ENCODE measurements around the gene RGS7.

The RGS7 gene

GRCh38 chr1:241113557-241113956, 243.4 kb downstream of the RGS7 start:
- no peak for TF ChIP-seq CTCF (IDR thresholded peaks at IDR 0.05; ENCODE audit: low read depth, low read length, missing control alignments)
- DNase-seq (ENCODE audit: extremely low read depth, low read depth), result no peak

GRCh38 chr1:241109039-241109438, 248.0 kb downstream of the RGS7 start:
- no peak for DNase-seq (ENCODE audit: extremely low read depth, low read depth)
- TF ChIP-seq CTCF (IDR thresholded peaks at IDR 0.05; ENCODE audit: low read depth, low read length, missing control alignments), result no peak
- H3K4me3 ChIP-seq (replicated peaks; ENCODE audit: low read depth, low read length), result no peak overlapping the region

More at GRCh38 chr1:241113557-241113956, 243.4 kb downstream of the RGS7 start:
- no peak overlapping the region for H3K4me3 ChIP-seq (replicated peaks; ENCODE audit: low read depth, low read length)

DNA sequence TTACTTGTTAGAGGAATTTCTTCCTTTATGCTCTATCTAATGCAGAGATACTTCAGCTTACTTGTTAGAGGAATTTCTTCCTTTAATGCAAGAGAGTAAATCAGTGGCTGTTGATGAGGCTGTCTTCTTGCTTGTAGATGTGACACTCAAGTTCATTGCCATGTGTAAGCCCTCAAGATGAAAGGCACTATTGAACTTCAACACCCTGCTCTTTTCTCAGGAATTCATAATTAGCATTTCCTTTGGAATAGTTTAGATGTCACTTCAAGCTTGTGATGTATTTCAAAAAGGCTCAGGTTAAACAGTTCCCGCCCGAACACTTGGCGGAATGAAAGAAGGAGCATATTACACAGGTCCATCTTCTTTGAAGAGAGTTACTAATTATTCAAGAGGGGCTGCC, 251.9 kb downstream of the RGS7 start:
- no peak for DNase-seq (ENCODE audit: extremely low read depth, low read depth)
- no peak for TF ChIP-seq CTCF (IDR thresholded peaks at IDR 0.05; ENCODE audit: low read depth, low read length, missing control alignments)
- no peak overlapping the region for H3K4me3 ChIP-seq (replicated peaks; ENCODE audit: low read depth, low read length)

GRCh38 chr1:241102664-241103063, 254.3 kb downstream of the RGS7 start:
- DNase-seq (ENCODE audit: extremely low read depth, low read depth), result no peak
- TF ChIP-seq CTCF (IDR thresholded peaks at IDR 0.05; ENCODE audit: low read depth, low read length, missing control alignments), result no peak

DNA sequence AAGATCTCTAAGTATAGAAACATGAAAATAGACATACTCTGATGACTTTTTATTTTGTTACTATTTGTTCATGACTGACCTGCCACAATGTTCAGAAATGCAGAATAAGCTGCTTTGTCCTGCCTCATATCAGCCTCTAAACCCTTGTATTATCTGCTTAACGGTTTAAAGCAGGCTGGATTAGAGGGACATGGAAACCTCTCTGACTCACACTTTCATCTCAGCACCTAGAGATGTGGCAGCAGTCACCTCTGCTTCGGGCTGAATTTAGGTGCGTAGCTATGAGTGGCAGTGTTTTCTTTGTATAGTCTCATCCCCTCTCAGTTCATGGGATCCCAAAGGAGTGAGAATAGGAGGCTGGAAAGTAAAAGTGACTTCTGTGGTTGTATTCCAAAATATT, 255.4 kb downstream of the RGS7 start:
- no peak overlapping the region for H3K4me3 ChIP-seq (replicated peaks; ENCODE audit: low read depth, low read length)
- DNase-seq (ENCODE audit: extremely low read depth, low read depth), result no peak
- no peak for TF ChIP-seq CTCF (IDR thresholded peaks at IDR 0.05; ENCODE audit: low read depth, low read length, missing control alignments)

More at GRCh38 chr1:241102664-241103063, 254.3 kb downstream of the RGS7 start:
- H3K4me3 ChIP-seq (replicated peaks; ENCODE audit: low read depth, low read length), result no peak overlapping the region

DNA sequence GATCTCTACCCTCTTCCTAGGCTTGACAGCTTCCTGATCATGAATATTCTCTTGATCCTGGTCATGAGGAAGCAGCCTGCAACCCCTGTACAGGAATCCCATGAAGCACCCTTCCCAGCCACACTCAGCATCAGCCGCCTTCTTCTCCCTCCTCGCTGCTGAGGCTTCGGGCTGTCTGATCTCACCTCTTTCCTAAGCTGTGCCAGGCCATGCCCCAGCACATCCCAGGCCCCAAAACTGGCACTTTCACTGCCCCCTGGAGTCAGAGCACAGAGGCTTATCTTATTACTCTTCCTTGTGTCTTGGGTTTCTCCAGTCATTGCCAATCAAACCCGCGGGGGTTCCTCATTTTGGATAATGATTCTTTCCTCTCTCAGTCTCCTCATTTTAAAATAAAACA, 259.5 kb downstream of the RGS7 start:
- H3K4me3 ChIP-seq (replicated peaks; ENCODE audit: low read depth, low read length), result no peak overlapping the region
- no peak for DNase-seq (ENCODE audit: extremely low read depth, low read depth)
- no peak for TF ChIP-seq CTCF (IDR thresholded peaks at IDR 0.05; ENCODE audit: low read depth, low read length, missing control alignments)

- no peak for DNase-seq (ENCODE audit: extremely low read depth, low read depth)
- no peak for TF ChIP-seq CTCF (IDR thresholded peaks at IDR 0.05; ENCODE audit: low read depth, low read length, missing control alignments)
- H3K4me3 ChIP-seq (replicated peaks; ENCODE audit: low read depth, low read length), result no peak overlapping the region
Measured at GRCh38 chr1:241096982-241097381, 260.0 kb downstream of the RGS7 start.

Data from HFF-Myc (cell line).